Activated T-helper 1 cell treated with anti-CD3 and anti-CD28 coated beads, Interleukin-12 subunit alpha, Interleukin-12 subunit beta, Interleukin-2, Interleukin-4 antibody, amounts not matched to agents 30 ng/mL and 10 ng/mL and 1 ng/mL, durations not matched to agents 14 hours and 24 hours and 36 hours (primary cell): ENCODE data around the gene RAPGEF2. TPM values are rescaled to one million over a fixed set of nuclear protein-coding genes. Genes with fewer than 3 reads are reported as not detected.
"Not testable (repeated sequence)": the region's sequence is repeated elsewhere in the genome, so short reads cannot be mapped to it uniquely, and the experiment has no call there.

Experiments used
- DNase-seq: peaks from one replicate; pipeline ENCODE4 v3.0.0; 2021; ENCODE audit warnings: low spot score
- H3K27ac Mint-ChIP-seq: one replicate; pipeline ENCODE4 v1.8.0; 2021; ENCODE audit warnings: mild to moderate bottlenecking, mixed read lengths
- H3K27me3 Mint-ChIP-seq: one replicate; pipeline ENCODE4 v1.8.0; 2022; ENCODE audit warnings: mild to moderate bottlenecking, moderate library complexity, mixed read lengths; ENCODE audit not compliant: insufficient read depth
- H3K36me3 Mint-ChIP-seq: one replicate; pipeline ENCODE4 v1.8.0; 2021; ENCODE audit warnings: low read depth, mixed read lengths
- H3K4me1 Mint-ChIP-seq: one replicate; pipeline ENCODE4 v1.8.0; 2021; ENCODE audit warnings: low read depth, mixed read lengths
- H3K4me3 Mint-ChIP-seq: one replicate; pipeline ENCODE4 v1.8.0; 2021; ENCODE audit warnings: mild to moderate bottlenecking, moderate library complexity, mixed read lengths
- H3K9me3 Mint-ChIP-seq: one replicate; pipeline ENCODE4 v1.8.0; 2021; ENCODE audit warnings: mixed read lengths
- intact Hi-C: fragments of 100-400 bp; cut with micrococcal nuclease; formaldehyde crosslinking; loops from one replicate; pipeline ENCODE4 v1.15.1; 2024
- total RNA-seq: library from RNA; stranded (reverse); gene quantifications from 2 replicates; pipeline ENCODE4 v1.2.3, GENCODE V29; 2022

Gene RAPGEF2
- total RNA-seq, 1 donor from 2014 or later: 27.5 TPM

- peaks cover 14% of the 10 kb centered on the region for H3K4me1 Mint-ChIP-seq
- intact Hi-C loops: no loop called here
- no peak for DNase-seq
- H3K27me3 Mint-ChIP-seq: no peaks in the 10 kb centered on the region
- no peak overlapping the region for H3K27ac Mint-ChIP-seq
- no peaks in the 10 kb centered on the region for H3K9me3 Mint-ChIP-seq
- no peak overlapping the region for H3K4me3 Mint-ChIP-seq
- H3K36me3 Mint-ChIP-seq: peaks cover 2% of the 10 kb centered on the region
Observed at GRCh38 chr4:159227984-159228383, 125.1 kb downstream of the RAPGEF2 start.

- H3K4me1 Mint-ChIP-seq: peaks cover 15% of the 10 kb centered on the region
- no peaks in the 10 kb centered on the region for H3K9me3 Mint-ChIP-seq
- H3K4me3 Mint-ChIP-seq: no peak overlapping the region
- intact Hi-C loops: no loop called here
- H3K27me3 Mint-ChIP-seq: no peaks in the 10 kb centered on the region
- peaks cover 2% of the 10 kb centered on the region for H3K36me3 Mint-ChIP-seq
- no peak overlapping the region for H3K27ac Mint-ChIP-seq
- no peak for DNase-seq
Observed at GRCh38 chr4:159229164-159229563, 126.3 kb downstream of the RAPGEF2 start.

GRCh38 chr4:159232465-159233106 is 129.7 kb downstream of the RAPGEF2 start:
- Mint-ChIP-seq H3K9me3 (no peaks in the 10 kb centered on the region), H3K27me3 (no peaks in the 10 kb centered on the region)

GRCh38 chr4:159235779-159236368 is 133.0 kb downstream of the RAPGEF2 start:
- no peaks in the 10 kb centered on the region for H3K9me3 Mint-ChIP-seq
- intact Hi-C loops: no loop called here
- H3K4me3 Mint-ChIP-seq: no peak overlapping the region
- H3K4me1 Mint-ChIP-seq: peaks cover 25% of the 10 kb centered on the region
- H3K27me3 Mint-ChIP-seq: no peaks in the 10 kb centered on the region
- DNase-seq: no peak
- no peak overlapping the region for H3K27ac Mint-ChIP-seq
- no peaks in the 10 kb centered on the region for H3K36me3 Mint-ChIP-seq

More at GRCh38 chr4:159232465-159233106, 129.7 kb downstream of the RAPGEF2 start:
- H3K27ac Mint-ChIP-seq: no peak overlapping the region
- no peaks in the 10 kb centered on the region for H3K36me3 Mint-ChIP-seq
- DNase-seq: no peak
- H3K4me3 Mint-ChIP-seq: no peak overlapping the region
- peaks cover 14% of the 10 kb centered on the region for H3K4me1 Mint-ChIP-seq
- intact Hi-C loops: loop anchor here (1.0 kb wide), 1 partner anchor 26 kb away; no protein-coding TSS in a partner anchor

GRCh38 chr4:159237975-159238374 is 135.1 kb downstream of the RAPGEF2 start:
- intact Hi-C loops: no loop called here
- H3K27me3 Mint-ChIP-seq: no peaks in the 10 kb centered on the region

GRCh38 chr4:159238631-159239030 is 135.8 kb downstream of the RAPGEF2 start:
- DNase-seq: no peak
- intact Hi-C loops: no loop called here
- Mint-ChIP-seq H3K27ac (no peak overlapping the region), H3K4me1 (peaks cover 18% of the 10 kb centered on the region), H3K9me3 (no peaks in the 10 kb centered on the region), H3K36me3 (no peaks in the 10 kb centered on the region), H3K27me3 (no peaks in the 10 kb centered on the region), H3K4me3 (no peak overlapping the region)

More at GRCh38 chr4:159237975-159238374, 135.1 kb downstream of the RAPGEF2 start:
- H3K9me3 Mint-ChIP-seq: no peaks in the 10 kb centered on the region
- H3K27ac Mint-ChIP-seq: no peak overlapping the region
- H3K4me1 Mint-ChIP-seq: peaks cover 19% of the 10 kb centered on the region
- DNase-seq: no peak
- H3K4me3 Mint-ChIP-seq: no peak overlapping the region
- no peaks in the 10 kb centered on the region for H3K36me3 Mint-ChIP-seq

GRCh38 chr4:159239629-159240028 is 136.8 kb downstream of the RAPGEF2 start:
- intact Hi-C loops: no loop called here
- no peak for DNase-seq
- H3K4me3 Mint-ChIP-seq: no peak overlapping the region
- no peaks in the 10 kb centered on the region for H3K27me3 Mint-ChIP-seq
- H3K9me3 Mint-ChIP-seq: no peaks in the 10 kb centered on the region
- H3K4me1 Mint-ChIP-seq: peaks cover 18% of the 10 kb centered on the region
- no peaks in the 10 kb centered on the region for H3K36me3 Mint-ChIP-seq
- H3K27ac Mint-ChIP-seq: no peak overlapping the region

- Mint-ChIP-seq H3K9me3 (no peaks in the 10 kb centered on the region), H3K27me3 (no peaks in the 10 kb centered on the region), H3K27ac (no peak overlapping the region), H3K4me1 (peaks cover 18% of the 10 kb centered on the region), H3K36me3 (no peaks in the 10 kb centered on the region), H3K4me3 (no peak overlapping the region)
- intact Hi-C loops: no loop called here
- no peak for DNase-seq
Observed at GRCh38 chr4:159240046-159240445, 137.2 kb downstream of the RAPGEF2 start.

- intact Hi-C loops: no loop called here
- Mint-ChIP-seq H3K9me3 (no peaks in the 10 kb centered on the region), H3K36me3 (no peaks in the 10 kb centered on the region), H3K27me3 (no peaks in the 10 kb centered on the region), H3K4me3 (no peak overlapping the region), H3K4me1 (peaks cover 18% of the 10 kb centered on the region), H3K27ac (no peak overlapping the region)
- no peak for DNase-seq
Observed at GRCh38 chr4:159240687-159241086, 137.8 kb downstream of the RAPGEF2 start.

GRCh38 chr4:159242427-159242826 is 139.5 kb downstream of the RAPGEF2 start:
- Mint-ChIP-seq H3K4me3 (no peak overlapping the region), H3K36me3 (peaks cover 2% of the 10 kb centered on the region), H3K27ac (no peak overlapping the region), H3K27me3 (no peaks in the 10 kb centered on the region), H3K9me3 (no peaks in the 10 kb centered on the region), H3K4me1 (peaks cover 12% of the 10 kb centered on the region)
- no peak for DNase-seq
- intact Hi-C loops: no loop called here

- intact Hi-C loops: no loop called here
- no peaks in the 10 kb centered on the region for H3K27me3 Mint-ChIP-seq
- no peak overlapping the region for H3K27ac Mint-ChIP-seq
- H3K36me3 Mint-ChIP-seq: peaks cover 7% of the 10 kb centered on the region
- H3K9me3 Mint-ChIP-seq: peaks cover 7% of the 10 kb centered on the region
- no peak for DNase-seq
- peaks cover 5% of the 10 kb centered on the region for H3K4me1 Mint-ChIP-seq
- H3K4me3 Mint-ChIP-seq: no peak overlapping the region
Observed at GRCh38 chr4:159248384-159249178, 145.7 kb downstream of the RAPGEF2 start.

GRCh38 chr4:159250751-159251325 is 148.0 kb downstream of the RAPGEF2 start:
- intact Hi-C loops: no loop called here
- Mint-ChIP-seq H3K36me3 (peaks cover 7% of the 10 kb centered on the region), H3K4me3 (no peak overlapping the region), H3K27ac (no peak overlapping the region), H3K9me3 (peaks cover 7% of the 10 kb centered on the region), H3K4me1 (peaks cover 5% of the 10 kb centered on the region), H3K27me3 (no peaks in the 10 kb centered on the region)
- no peak for DNase-seq

GRCh38 chr4:159251580-159251979 is 148.7 kb downstream of the RAPGEF2 start:
- H3K4me1 Mint-ChIP-seq, H3K9me3 Mint-ChIP-seq, H3K27ac Mint-ChIP-seq, intact Hi-C loops, DNase-seq, H3K27me3 Mint-ChIP-seq, H3K4me3 Mint-ChIP-seq, H3K36me3 Mint-ChIP-seq: not testable (repeated sequence)
